ENCODE results near the gene RNF167.

Gene RNF167

GRCh38 chr17:4978726-4979125 lies 38.7 kb downstream of the RNF167 start:
- Histone ChIP-seq H3K36me3 (replicated peaks; ENCODE audit: low read depth, low read length) (peaks cover 11% of the 10 kb centered on the region), H4K20me1 (ENCODE audit: insufficient read depth, low read length) (no peaks in the 10 kb centered on the region), H3K9ac (ENCODE audit: low read length) (no peak overlapping the region), H3K9me3 (ENCODE audit: insufficient read depth, low read length) (no peaks in the 10 kb centered on the region), H3K4me2 (ENCODE audit: low read length) (no peak overlapping the region), H3K4me1 (ENCODE audit: low read length) (peaks cover 20% of the 10 kb centered on the region), H3K79me2 (ENCODE audit: low read length) (no peaks in the 10 kb centered on the region), H2AFZ (ENCODE audit: low read depth, low read length) (no peak overlapping the region), H3K27ac (ENCODE audit: low read length) (no peak overlapping the region), H3K4me3 (ENCODE audit: low read length) (no peak overlapping the region), H3K27me3 (ENCODE audit: low read depth, low read length) (no peaks in the 10 kb centered on the region)
- TF ChIP-seq CTCF (IDR thresholded peaks at IDR 0.05; ENCODE audit: low read depth, low read length) = no peak
- no peak for TF ChIP-seq EZH2phosphoT487 (IDR thresholded peaks at IDR 0.05; ENCODE audit: low read depth)

- no peaks in the 10 kb centered on the region for H4K20me1 ChIP-seq (ENCODE audit: insufficient read depth, low read length)
Observed at GRCh38 chr17:4980644-4981216, 40.7 kb downstream of the RNF167 start.

DNA sequence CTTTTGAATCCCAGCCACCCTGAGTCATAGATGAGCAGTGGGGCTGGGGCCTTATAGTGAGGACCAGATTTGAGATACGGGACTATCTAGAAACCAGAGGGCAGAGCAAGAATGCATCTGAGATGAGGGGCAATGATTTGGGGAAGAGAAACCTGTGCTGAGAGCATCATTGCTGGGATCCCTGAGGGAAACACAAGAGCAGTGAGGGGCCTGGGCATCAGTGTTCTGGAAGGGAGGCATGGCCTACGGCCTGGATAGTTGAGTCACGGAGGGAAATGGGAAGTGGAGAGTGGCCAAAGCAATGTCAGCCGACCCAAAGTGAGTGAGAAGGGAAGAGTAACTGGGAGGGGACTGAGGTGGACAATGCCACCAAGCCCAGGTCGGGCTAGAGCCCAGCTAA lies 42.2 kb downstream of the RNF167 start:
- peaks cover 9% of the 10 kb centered on the region for H3K36me3 ChIP-seq (replicated peaks; ENCODE audit: low read depth, low read length)
- no peak overlapping the region for H3K4me3 ChIP-seq (ENCODE audit: low read length)
- peaks cover 14% of the 10 kb centered on the region for H3K79me2 ChIP-seq (ENCODE audit: low read length)
- H3K27ac ChIP-seq (ENCODE audit: low read length) = no peak overlapping the region
- no peaks in the 10 kb centered on the region for H4K20me1 ChIP-seq (ENCODE audit: insufficient read depth, low read length)
- no peaks in the 10 kb centered on the region for H3K27me3 ChIP-seq (ENCODE audit: low read depth, low read length)
- no peaks in the 10 kb centered on the region for H3K9me3 ChIP-seq (ENCODE audit: insufficient read depth, low read length)
- H3K4me1 ChIP-seq (ENCODE audit: low read length) = peaks cover 27% of the 10 kb centered on the region
- H2AFZ ChIP-seq (ENCODE audit: low read depth, low read length) = no peak overlapping the region
- H3K9ac ChIP-seq (ENCODE audit: low read length) = no peak overlapping the region
- TF ChIP-seq CTCF (IDR thresholded peaks at IDR 0.05; ENCODE audit: low read depth, low read length) (no peak), EZH2phosphoT487 (IDR thresholded peaks at IDR 0.05; ENCODE audit: low read depth) (no peak)
- no peak overlapping the region for H3K4me2 ChIP-seq (ENCODE audit: low read length)

More at GRCh38 chr17:4980644-4981216, 40.7 kb downstream of the RNF167 start:
- Histone ChIP-seq H3K4me3 (ENCODE audit: low read length) (no peak overlapping the region), H3K4me2 (ENCODE audit: low read length) (peak overlapping the region; percentile 19; the same call in 1 of the 2 replicates), H3K27ac (ENCODE audit: low read length) (no peak overlapping the region), H3K79me2 (ENCODE audit: low read length) (0 out of 2 replicates have a peak, but pooled peaks cover under 1% of the 10 kb centered on the region), H3K27me3 (ENCODE audit: low read depth, low read length) (no peaks in the 10 kb centered on the region), H3K36me3 (replicated peaks; ENCODE audit: low read depth, low read length) (peaks cover 11% of the 10 kb centered on the region), H3K9ac (ENCODE audit: low read length) (no peak overlapping the region), H3K9me3 (ENCODE audit: insufficient read depth, low read length) (no peaks in the 10 kb centered on the region), H3K4me1 (ENCODE audit: low read length) (peaks cover 20% of the 10 kb centered on the region), H2AFZ (ENCODE audit: low read depth, low read length) (no peak overlapping the region)
- TF ChIP-seq CTCF (IDR thresholded peaks at IDR 0.05; ENCODE audit: low read depth, low read length) (peak; percentile 58), EZH2phosphoT487 (IDR thresholded peaks at IDR 0.05; ENCODE audit: low read depth) (no peak)

- H3K27ac ChIP-seq (ENCODE audit: low read length) = peak overlapping the region; percentile 55
- H3K79me2 ChIP-seq (ENCODE audit: low read length) = peaks cover 18% of the 10 kb centered on the region
- peak overlapping the region; percentile 89 for H3K4me3 ChIP-seq (ENCODE audit: low read length)
- no peaks in the 10 kb centered on the region for H3K36me3 ChIP-seq (replicated peaks; ENCODE audit: low read depth, low read length)
- no peaks in the 10 kb centered on the region for H3K9me3 ChIP-seq (ENCODE audit: insufficient read depth, low read length)
- peak overlapping the region; percentile 87 for H3K9ac ChIP-seq (ENCODE audit: low read length)
- TF ChIP-seq CTCF (IDR thresholded peaks at IDR 0.05; ENCODE audit: low read depth, low read length) (no peak), EZH2phosphoT487 (IDR thresholded peaks at IDR 0.05; ENCODE audit: low read depth) (no peak)
- H2AFZ ChIP-seq (ENCODE audit: low read depth, low read length) = 0 out of 2 replicates have a peak overlapping the region, but pooled peaks have one; percentile 76
- H3K4me2 ChIP-seq (ENCODE audit: low read length) = peak overlapping the region; percentile 98
- peaks cover 22% of the 10 kb centered on the region for H3K4me1 ChIP-seq (ENCODE audit: low read length)
- H3K27me3 ChIP-seq (ENCODE audit: low read depth, low read length) = no peaks in the 10 kb centered on the region
- no peaks in the 10 kb centered on the region for H4K20me1 ChIP-seq (ENCODE audit: insufficient read depth, low read length)
Observed at GRCh38 chr17:4986403-4986802, 46.3 kb downstream of the RNF167 start.
